HepG2 (cell line): Measurements from ENCODE around the gene C1orf159. TPM values are rescaled to one million over a fixed set of nuclear protein-coding genes. Genes with fewer than 3 reads are reported as not detected.

ENCODE experiments used
- NR2C2 ChIP-seq: sonication (generic); formaldehyde crosslinking; IDR thresholded peaks from 2 replicates; pipeline ENCODE4 v1.4.0; 2020; ENCODE audit warnings: missing genetic modification reagents, mild to moderate bottlenecking, moderate library complexity, borderline replicate concordance
- PCBP2 ChIP-seq: fragments of 200-400 bp; formaldehyde crosslinking; optimal IDR thresholded peaks from 2 replicates; pipeline ENCODE3; 2018; ENCODE audit warnings: low read length, low read depth; ENCODE audit not compliant: poor library complexity, severe bottlenecking
- SRSF1 ChIP-seq: fragments of 200-400 bp; formaldehyde crosslinking; optimal IDR thresholded peaks from 2 replicates; pipeline ENCODE3; 2017; ENCODE audit warnings: mild to moderate bottlenecking, low read depth, low read length, moderate library complexity
- SSRP1 ChIP-seq: IDR thresholded peaks from 2 replicates; pipeline ENCODE4 v1.6.1; 2016; ENCODE audit warnings: control low read depth
- TAF15 ChIP-seq: fragments of 200-400 bp; formaldehyde crosslinking; IDR thresholded peaks from one replicate; pipeline ENCODE4 v1.6.1; 2018; ENCODE audit warnings: mild to moderate bottlenecking, low read depth, low read length; ENCODE audit not compliant: poor library complexity, severe bottlenecking
- TCF7 ChIP-seq: sonication (generic); IDR thresholded peaks from 2 replicates; pipeline ENCODE4 v1.6.1; 2016; ENCODE audit warnings: antibody characterized with exemption, low read depth
- TSC22D2 ChIP-seq: sonication (generic); formaldehyde crosslinking; IDR thresholded peaks from 2 replicates; pipeline ENCODE4 v1.5.1; 2020; ENCODE audit warnings: missing genetic modification reagents, mild to moderate bottlenecking, borderline replicate concordance
- ZC3H13 ChIP-seq: sonication (generic); formaldehyde crosslinking; IDR thresholded peaks from 2 replicates; pipeline ENCODE4 v1.8.1; 2023; ENCODE audit warnings: mild to moderate bottlenecking, missing genetic modification reagents, moderate library complexity
- ZFP1 ChIP-seq: IDR thresholded peaks from 2 replicates; pipeline ENCODE4 v1.6.1; 2016
- ZNF138 ChIP-seq: sonication (generic); formaldehyde crosslinking; IDR thresholded peaks from 2 replicates; pipeline ENCODE4 v1.5.0; 2020; ENCODE audit warnings: mild to moderate bottlenecking, low read depth, missing genetic modification reagents
- ZNF17 ChIP-seq: sonication (generic); formaldehyde crosslinking; IDR thresholded peaks from 2 replicates; pipeline ENCODE4 v1.5.0; 2020; ENCODE audit warnings: mild to moderate bottlenecking, missing genetic modification reagents
- ZNF367 ChIP-seq: sonication (generic); formaldehyde crosslinking; IDR thresholded peaks from 2 replicates; pipeline ENCODE4 v1.4.0; 2020; ENCODE audit warnings: missing genetic modification reagents, borderline replicate concordance
- ZNF543 ChIP-seq: sonication (generic); formaldehyde crosslinking; IDR thresholded peaks from 2 replicates; pipeline ENCODE4 v1.4.0; 2020; ENCODE audit warnings: mild to moderate bottlenecking, missing genetic modification reagents
- ZNF558 ChIP-seq: sonication (generic); formaldehyde crosslinking; IDR thresholded peaks from 2 replicates; pipeline ENCODE4 v1.9.0; 2022; ENCODE audit warnings: mild to moderate bottlenecking, missing genetic modification reagents, borderline replicate concordance
- ZNF660 ChIP-seq: sonication (generic); formaldehyde crosslinking; IDR thresholded peaks from 2 replicates; pipeline ENCODE4 v1.5.1; 2020; ENCODE audit warnings: mild to moderate bottlenecking, low read depth, missing genetic modification reagents, borderline replicate concordance
- ZNF772 ChIP-seq: sonication (generic); formaldehyde crosslinking; IDR thresholded peaks from 2 replicates; pipeline ENCODE4 v1.5.0; 2020; ENCODE audit warnings: mild to moderate bottlenecking, missing genetic modification reagents
- polyA plus RNA-seq, 8 experiments: library from polyadenylated mRNA; depleted of rRNA in 3 of 8; stranded (reverse) in 7 of 8; unstranded in 1 of 8; fragments of >200 nt; fragmentation: Illumina TruSeq in 4 of 8; extraction: Trizol in 4 of 8; gene quantifications; 2 replicates each; pipeline versions ENCODE4 v1.2.1 to v1.2.3, GENCODE V29; 2011 to 2016; ENCODE audit warnings: low read depth in 4 of 8, missing spikeins in 1 of 8, mixed read lengths in 1 of 8; ENCODE audit not compliant: insufficient read depth in 1 of 8
- total RNA-seq, 5 experiments: library from RNA; depleted of rRNA; stranded (reverse); fragments of >200 nt; fragmentation: Illumina TruSeq; extraction: Trizol; gene quantifications; 2 replicates each; pipeline ENCODE4 v1.2.3, GENCODE V29; 2016; ENCODE audit warnings: low read depth in 1 of 5
- TF ChIP-seq, protein P1 (sequence below): sonication (generic); formaldehyde crosslinking; IDR thresholded peaks from 2 replicates; pipeline ENCODE4 v1.4.0; 2020; ENCODE audit warnings: missing genetic modification reagents
- TF ChIP-seq, protein P2 (sequence below): IDR thresholded peaks from 2 replicates; pipeline ENCODE4 v1.6.1; 2018; ENCODE audit warnings: missing genetic modification reagents, mild to moderate bottlenecking, missing compliant biosample characterization
- TF ChIP-seq, protein P3 (sequence below): sonication (generic); formaldehyde crosslinking; IDR thresholded peaks from 2 replicates; pipeline ENCODE4 v1.8.0; 2022; ENCODE audit warnings: mild to moderate bottlenecking, missing genetic modification reagents; ENCODE audit not compliant: insufficient replicate concordance
- TF ChIP-seq, protein P4 (sequence below): sonication (generic); formaldehyde crosslinking; IDR thresholded peaks from 2 replicates; pipeline ENCODE4 v1.8.0; 2022; ENCODE audit warnings: missing genetic modification reagents, mild to moderate bottlenecking, inconsistent platforms, borderline replicate concordance

The C1orf159 gene
- total and polyA plus RNA-seq, 2 of the 13 experiments (the other 11 are each of a cell fraction or from before 2014, with no cell fraction given), result 3.8 to 6.7 TPM

DNA sequence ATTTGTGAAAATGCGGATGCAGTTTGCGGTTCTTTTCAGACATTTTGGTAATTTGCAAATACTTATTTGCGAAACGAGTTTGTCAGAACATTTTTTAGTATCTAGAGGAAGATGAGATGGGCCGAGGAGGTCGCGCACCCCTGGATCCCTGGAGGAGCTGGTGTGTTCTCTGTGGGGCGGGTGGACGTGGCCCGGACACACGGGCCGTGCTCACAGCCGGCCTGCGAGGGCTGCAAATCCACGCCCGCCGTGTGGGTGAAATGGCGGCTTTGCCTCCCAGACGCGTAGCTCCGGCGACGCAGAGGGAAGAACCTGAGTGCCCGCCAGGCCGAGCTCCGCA is 48.4 kb upstream of the C1orf159 start (continued):
- TF ChIP-seq, protein P1, sequence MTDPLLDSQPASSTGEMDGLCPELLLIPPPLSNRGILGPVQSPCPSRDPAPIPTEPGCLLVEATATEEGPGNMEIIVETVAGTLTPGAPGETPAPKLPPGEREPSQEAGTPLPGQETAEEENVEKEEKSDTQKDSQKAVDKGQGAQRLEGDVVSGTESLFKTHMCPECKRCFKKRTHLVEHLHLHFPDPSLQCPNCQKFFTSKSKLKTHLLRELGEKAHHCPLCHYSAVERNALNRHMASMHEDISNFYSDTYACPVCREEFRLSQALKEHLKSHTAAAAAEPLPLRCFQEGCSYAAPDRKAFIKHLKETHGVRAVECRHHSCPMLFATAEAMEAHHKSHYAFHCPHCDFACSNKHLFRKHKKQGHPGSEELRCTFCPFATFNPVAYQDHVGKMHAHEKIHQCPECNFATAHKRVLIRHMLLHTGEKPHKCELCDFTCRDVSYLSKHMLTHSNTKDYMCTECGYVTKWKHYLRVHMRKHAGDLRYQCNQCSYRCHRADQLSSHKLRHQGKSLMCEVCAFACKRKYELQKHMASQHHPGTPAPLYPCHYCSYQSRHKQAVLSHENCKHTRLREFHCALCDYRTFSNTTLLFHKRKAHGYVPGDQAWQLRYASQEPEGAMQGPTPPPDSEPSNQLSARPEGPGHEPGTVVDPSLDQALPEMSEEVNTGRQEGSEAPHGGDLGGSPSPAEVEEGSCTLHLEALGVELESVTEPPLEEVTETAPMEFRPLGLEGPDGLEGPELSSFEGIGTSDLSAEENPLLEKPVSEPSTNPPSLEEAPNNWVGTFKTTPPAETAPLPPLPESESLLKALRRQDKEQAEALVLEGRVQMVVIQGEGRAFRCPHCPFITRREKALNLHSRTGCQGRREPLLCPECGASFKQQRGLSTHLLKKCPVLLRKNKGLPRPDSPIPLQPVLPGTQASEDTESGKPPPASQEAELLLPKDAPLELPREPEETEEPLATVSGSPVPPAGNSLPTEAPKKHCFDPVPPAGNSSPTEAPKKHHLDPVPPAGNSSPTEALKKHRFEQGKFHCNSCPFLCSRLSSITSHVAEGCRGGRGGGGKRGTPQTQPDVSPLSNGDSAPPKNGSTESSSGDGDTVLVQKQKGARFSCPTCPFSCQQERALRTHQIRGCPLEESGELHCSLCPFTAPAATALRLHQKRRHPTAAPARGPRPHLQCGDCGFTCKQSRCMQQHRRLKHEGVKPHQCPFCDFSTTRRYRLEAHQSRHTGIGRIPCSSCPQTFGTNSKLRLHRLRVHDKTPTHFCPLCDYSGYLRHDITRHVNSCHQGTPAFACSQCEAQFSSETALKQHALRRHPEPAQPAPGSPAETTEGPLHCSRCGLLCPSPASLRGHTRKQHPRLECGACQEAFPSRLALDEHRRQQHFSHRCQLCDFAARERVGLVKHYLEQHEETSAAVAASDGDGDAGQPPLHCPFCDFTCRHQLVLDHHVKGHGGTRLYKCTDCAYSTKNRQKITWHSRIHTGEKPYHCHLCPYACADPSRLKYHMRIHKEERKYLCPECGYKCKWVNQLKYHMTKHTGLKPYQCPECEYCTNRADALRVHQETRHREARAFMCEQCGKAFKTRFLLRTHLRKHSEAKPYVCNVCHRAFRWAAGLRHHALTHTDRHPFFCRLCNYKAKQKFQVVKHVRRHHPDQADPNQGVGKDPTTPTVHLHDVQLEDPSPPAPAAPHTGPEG, result no peak
- 0 out of 2 replicates have a peak, but pooled peaks have one; percentile 6 for TF ChIP-seq ZNF543 (CRISPR knock-in tag)
- TF ChIP-seq SSRP1 (CRISPR knock-in tag), result no peak
- no peak for TF ChIP-seq TSC22D2 (CRISPR knock-in tag)
- 0 out of 2 replicates have a peak, but pooled peaks have one; percentile 39 for TF ChIP-seq ZC3H13 (CRISPR knock-in tag)
- TF ChIP-seq, protein P2, sequence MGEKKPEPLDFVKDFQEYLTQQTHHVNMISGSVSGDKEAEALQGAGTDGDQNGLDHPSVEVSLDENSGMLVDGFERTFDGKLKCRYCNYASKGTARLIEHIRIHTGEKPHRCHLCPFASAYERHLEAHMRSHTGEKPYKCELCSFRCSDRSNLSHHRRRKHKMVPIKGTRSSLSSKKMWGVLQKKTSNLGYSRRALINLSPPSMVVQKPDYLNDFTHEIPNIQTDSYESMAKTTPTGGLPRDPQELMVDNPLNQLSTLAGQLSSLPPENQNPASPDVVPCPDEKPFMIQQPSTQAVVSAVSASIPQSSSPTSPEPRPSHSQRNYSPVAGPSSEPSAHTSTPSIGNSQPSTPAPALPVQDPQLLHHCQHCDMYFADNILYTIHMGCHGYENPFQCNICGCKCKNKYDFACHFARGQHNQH (CRISPR knock-in tag), result no peak
- 0 out of 2 replicates have a peak, but pooled peaks have one; percentile 5 for TF ChIP-seq ZNF558 (CRISPR knock-in tag)
- no peak for TF ChIP-seq ZNF660 (CRISPR knock-in tag)
- TF ChIP-seq PCBP2, result no peak
- 0 out of 2 replicates have a peak, but pooled peaks have one; percentile 10 for TF ChIP-seq ZNF772 (CRISPR knock-in tag)
- TF ChIP-seq, protein P3, sequence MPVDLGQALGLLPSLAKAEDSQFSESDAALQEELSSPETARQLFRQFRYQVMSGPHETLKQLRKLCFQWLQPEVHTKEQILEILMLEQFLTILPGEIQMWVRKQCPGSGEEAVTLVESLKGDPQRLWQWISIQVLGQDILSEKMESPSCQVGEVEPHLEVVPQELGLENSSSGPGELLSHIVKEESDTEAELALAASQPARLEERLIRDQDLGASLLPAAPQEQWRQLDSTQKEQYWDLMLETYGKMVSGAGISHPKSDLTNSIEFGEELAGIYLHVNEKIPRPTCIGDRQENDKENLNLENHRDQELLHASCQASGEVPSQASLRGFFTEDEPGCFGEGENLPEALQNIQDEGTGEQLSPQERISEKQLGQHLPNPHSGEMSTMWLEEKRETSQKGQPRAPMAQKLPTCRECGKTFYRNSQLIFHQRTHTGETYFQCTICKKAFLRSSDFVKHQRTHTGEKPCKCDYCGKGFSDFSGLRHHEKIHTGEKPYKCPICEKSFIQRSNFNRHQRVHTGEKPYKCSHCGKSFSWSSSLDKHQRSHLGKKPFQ (CRISPR knock-in tag), result no peak
- no peak for TF ChIP-seq ZNF367 (CRISPR knock-in tag)
- peak; percentile 19 for TF ChIP-seq SRSF1
- TF ChIP-seq ZNF17 (CRISPR knock-in tag), result no peak
- TF ChIP-seq TCF7, result no peak
- peak; percentile 52 for TF ChIP-seq TAF15
- TF ChIP-seq, protein P4, sequence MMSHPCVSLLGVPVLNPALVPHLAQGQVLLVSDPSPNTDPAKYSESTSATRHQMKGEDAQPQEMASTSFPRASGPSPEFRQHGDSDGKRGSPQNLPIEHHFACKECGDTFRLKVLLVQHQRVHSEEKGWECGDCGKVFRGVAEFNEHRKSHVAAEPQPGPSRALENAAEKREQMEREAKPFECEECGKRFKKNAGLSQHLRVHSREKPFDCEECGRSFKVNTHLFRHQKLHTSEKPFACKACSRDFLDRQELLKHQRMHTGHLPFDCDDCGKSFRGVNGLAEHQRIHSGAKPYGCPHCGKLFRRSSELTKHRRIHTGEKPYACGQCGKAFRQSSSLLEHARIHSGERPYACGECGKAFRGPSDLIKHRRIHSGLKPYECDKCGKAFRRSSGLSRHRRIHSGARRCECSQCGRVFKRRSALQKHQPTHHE, result no peak
- 0 out of 2 replicates have a peak, but pooled peaks have one; percentile 19 for TF ChIP-seq NR2C2 (CRISPR knock-in tag)
- no peak for TF ChIP-seq ZFP1 (CRISPR knock-in tag)
- TF ChIP-seq ZNF138, result 0 out of 2 replicates have a peak, but pooled peaks have one; percentile 60
